GM19023 (cell line): ENCODE data around the gene CRYZL1.

Experiments
- ATAC-seq: cut with Tn5 transposase; IDR thresholded peaks from one replicate; pipeline ENCODE4 v1.9.1; 2021; ENCODE audit warnings: mild to moderate bottlenecking, moderate library complexity; ENCODE audit not compliant: unreplicated experiment

The CRYZL1 gene

DNA sequence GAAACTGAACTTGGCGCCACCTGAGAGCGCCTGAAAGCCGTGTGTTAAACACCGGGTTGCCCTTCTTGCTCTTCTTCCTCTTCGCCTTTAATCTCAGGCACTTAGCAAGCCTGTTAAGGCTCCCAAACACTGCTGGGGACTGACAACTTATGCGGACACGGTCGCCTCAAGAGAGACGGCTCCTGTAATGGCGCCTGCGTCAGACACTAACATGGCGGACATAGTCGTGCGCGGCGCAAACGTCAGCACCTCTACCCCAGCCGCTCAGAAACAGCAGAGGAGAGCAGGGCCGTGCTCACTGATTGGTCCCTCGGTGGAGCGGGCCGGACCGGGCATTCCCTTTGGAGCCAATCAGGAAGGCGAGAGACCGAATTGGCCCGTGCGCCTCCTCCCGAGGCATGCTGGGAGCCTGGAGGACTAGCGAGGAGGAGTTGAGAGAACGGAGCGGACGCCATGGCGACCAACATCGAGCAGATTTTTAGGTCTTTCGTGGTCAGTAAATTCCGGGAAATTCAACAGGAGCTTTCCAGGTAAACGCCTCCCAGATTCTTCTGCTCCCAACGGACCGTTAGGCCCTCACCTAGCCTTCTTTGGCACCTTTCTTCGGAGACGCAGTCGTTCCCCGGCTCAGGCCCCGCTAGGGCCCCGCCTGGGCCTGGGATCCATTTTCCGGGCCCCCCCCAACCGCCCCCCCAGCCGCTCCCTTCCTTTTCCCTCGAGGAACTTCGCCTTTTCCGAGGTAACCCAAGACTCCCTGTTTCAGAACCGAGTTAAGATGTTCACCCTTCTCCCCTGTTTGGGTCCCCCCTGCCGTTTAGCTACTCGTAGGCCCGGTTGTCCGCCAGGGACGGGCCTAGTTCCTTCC is 98.7 kb downstream of the CRYZL1 start, which contains the start of gene SON:
SON (plus strand) TSS at position 399 of the 865 bp plus-strand sequence; CDS start at position 454, 55 bp downstream.
- peak; percentile 95 for ATAC-seq

DNA sequence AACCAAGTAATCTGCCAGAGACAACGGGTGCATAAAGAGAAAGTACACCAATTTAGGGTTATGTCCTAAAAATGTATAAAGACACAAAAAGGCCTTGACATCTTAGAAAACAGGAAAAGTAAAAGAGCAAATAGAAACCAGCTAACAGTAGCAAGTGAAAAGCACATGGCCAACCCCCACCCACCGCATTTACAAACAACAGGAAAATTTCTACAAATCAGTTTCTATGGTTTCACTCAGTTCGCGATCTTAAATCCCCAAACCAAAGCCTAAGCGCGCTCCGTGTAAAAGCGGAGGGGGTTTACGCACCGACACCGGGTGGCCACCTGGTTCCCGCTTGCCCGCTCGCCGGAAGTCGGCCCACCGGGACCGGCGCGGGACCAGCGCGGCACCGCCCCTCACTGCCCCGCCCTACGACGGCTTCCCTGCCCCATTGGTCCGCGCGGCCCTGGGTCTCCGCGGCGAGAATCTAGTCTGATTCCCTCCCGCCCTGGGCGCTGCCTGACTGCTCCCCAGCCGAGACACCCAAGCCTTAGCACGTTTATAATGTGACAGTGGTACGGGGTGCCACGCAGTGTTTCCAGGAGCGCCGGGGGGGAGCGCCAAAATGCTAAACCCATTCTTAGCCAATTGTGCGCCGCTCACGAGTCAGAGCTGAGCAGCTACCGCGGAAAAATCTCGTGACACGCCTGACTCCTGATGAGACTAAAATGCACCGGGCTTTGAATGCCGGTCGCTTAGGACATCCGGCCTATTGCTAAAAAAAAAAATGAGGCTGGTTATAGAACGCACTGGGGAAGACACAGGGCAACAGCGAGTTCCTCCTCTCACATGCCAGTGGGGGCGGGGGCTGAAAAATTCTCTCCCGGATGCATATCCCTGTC is 99.5 kb downstream of the CRYZL1 start, which contains the start of gene GART:
GART (minus strand) TSS at position 362 of the 884 bp plus-strand sequence. CDS start 2,802 bp downstream, outside the sequence.
- peak; percentile 51 for ATAC-seq

GRCh38 chr21:33541105-33541711 is 100.3 kb downstream of the CRYZL1 start:
- ATAC-seq = no peak

GRCh38 chr21:33540711-33541104 is 100.8 kb downstream of the CRYZL1 start:
- ATAC-seq = no peak

DNA sequence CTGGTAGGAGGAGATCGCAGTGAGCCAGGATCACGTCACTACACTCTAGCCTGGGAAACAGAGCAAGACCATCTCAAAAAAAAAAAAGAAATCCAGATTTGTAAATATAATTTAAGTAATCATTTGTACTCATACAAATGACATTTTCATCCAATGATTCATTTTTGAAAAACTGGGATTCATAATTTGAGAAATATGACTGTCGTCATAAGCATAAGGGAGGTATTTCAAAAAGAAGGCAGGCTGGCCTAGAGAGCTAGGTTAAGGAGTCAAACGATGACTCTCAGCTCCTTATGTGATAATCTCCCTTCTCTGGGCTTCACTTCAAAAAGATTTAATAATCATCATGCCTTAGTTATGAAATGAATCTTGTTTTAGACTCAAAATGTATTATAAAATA is 101.9 kb downstream of the CRYZL1 start:
- ATAC-seq = no peak
